ENCODE results near the gene KCNMA1. TPM values are rescaled to one million over a fixed set of nuclear protein-coding genes. Genes with fewer than 3 reads are reported as not detected.
A peak's percentile ranks its signal among the peaks of the same experiment; 100 is the strongest.

KCNMA1 gene
- total and polyA plus RNA-seq, 7 donors = 15.3 to 427 (median 256) TPM

DNA sequence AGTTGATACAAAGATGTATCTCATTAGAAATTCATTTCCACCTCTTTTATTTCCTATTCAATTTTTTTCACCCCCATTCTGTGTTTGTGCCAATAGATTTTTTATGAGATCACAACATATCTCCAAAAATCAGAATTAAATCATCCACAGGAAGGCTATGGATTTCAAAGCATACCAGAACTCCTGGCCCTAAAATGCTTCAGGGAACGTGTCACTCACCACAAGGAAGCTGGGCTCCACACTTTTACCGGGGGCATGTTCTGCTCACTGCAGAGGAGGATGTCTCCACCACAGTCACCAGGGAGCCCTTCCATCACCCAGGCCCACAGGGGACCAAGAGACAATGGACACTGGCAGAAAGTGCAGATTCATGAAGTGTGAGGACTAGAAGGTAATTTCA, 456.8 kb downstream of the KCNMA1 start:
- H3K4me1 ChIP-seq = peaks cover 0 to 52% (median 46%) of the 10 kb centered on the region in 4 donors
- no peak for DNase-seq
- H3K4me3 ChIP-seq = no peak overlapping the region
- peak overlapping the region; percentile 28 to 84 (median 72) for H3K27ac ChIP-seq
- TF ChIP-seq EP300 (IDR thresholded peaks at IDR 0.05) = no peak
- no peak for TF ChIP-seq POLR2AphosphoS5 (IDR thresholded peaks at IDR 0.05)
- TF ChIP-seq, protein P1, sequence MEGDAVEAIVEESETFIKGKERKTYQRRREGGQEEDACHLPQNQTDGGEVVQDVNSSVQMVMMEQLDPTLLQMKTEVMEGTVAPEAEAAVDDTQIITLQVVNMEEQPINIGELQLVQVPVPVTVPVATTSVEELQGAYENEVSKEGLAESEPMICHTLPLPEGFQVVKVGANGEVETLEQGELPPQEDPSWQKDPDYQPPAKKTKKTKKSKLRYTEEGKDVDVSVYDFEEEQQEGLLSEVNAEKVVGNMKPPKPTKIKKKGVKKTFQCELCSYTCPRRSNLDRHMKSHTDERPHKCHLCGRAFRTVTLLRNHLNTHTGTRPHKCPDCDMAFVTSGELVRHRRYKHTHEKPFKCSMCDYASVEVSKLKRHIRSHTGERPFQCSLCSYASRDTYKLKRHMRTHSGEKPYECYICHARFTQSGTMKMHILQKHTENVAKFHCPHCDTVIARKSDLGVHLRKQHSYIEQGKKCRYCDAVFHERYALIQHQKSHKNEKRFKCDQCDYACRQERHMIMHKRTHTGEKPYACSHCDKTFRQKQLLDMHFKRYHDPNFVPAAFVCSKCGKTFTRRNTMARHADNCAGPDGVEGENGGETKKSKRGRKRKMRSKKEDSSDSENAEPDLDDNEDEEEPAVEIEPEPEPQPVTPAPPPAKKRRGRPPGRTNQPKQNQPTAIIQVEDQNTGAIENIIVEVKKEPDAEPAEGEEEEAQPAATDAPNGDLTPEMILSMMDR (IDR thresholded peaks at IDR 0.05) = no peak
- TF ChIP-seq POLR2A (IDR thresholded peaks at IDR 0.05) = no peak
- H3K36me3 ChIP-seq = no peaks in the 10 kb centered on the region
- H3K27me3 ChIP-seq = no peaks in the 10 kb centered on the region
- intact Hi-C loops (cut with DNase I) = no loop called here
- no peaks in the 10 kb centered on the region for H3K9me3 ChIP-seq
- 85 to 87% methylated on average over 2 of the region's 2 CpGs for WGBS, 2 donors

DNA sequence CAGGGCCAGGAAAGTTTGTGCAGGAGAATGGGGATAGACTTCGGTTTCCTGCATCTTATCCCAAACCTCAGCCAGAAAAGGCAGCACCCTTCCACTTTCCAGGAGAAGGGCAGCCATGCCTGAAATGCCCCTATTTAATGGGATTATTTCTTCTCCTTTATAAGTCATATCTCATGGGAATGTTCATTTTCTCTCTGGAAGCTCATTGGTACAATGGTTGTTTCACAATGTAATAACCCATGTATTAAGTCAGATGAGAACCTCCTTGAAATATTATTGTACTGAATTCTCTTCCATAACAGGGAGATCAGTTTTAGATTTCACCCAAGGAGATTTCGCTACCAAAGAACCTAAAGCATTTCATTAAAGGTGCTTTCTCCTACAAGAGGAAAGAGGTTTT, 457.5 kb downstream of the KCNMA1 start:
- Histone ChIP-seq H3K27ac (peak overlapping the region; percentile 55 to 84 (median 72)), H3K9me3 (no peaks in the 10 kb centered on the region), H3K4me1 (peaks cover 0 to 59% (median 47%) of the 10 kb centered on the region in 4 donors), H3K4me3 (no peak overlapping the region), H3K27me3 (no peaks in the 10 kb centered on the region), H3K36me3 (no peaks in the 10 kb centered on the region)
- TF ChIP-seq, protein P1 (IDR thresholded peaks at IDR 0.05) = no peak
- TF ChIP-seq POLR2AphosphoS5 (IDR thresholded peaks at IDR 0.05) = no peak
- TF ChIP-seq POLR2A (IDR thresholded peaks at IDR 0.05) = no peak
- no peak for TF ChIP-seq EP300 (IDR thresholded peaks at IDR 0.05)
- WGBS, 2 donors = 92 to 95% methylated on average over 2 of the region's 2 CpGs
- intact Hi-C loops (cut with DNase I) = no loop called here
- no peak for DNase-seq

DNA sequence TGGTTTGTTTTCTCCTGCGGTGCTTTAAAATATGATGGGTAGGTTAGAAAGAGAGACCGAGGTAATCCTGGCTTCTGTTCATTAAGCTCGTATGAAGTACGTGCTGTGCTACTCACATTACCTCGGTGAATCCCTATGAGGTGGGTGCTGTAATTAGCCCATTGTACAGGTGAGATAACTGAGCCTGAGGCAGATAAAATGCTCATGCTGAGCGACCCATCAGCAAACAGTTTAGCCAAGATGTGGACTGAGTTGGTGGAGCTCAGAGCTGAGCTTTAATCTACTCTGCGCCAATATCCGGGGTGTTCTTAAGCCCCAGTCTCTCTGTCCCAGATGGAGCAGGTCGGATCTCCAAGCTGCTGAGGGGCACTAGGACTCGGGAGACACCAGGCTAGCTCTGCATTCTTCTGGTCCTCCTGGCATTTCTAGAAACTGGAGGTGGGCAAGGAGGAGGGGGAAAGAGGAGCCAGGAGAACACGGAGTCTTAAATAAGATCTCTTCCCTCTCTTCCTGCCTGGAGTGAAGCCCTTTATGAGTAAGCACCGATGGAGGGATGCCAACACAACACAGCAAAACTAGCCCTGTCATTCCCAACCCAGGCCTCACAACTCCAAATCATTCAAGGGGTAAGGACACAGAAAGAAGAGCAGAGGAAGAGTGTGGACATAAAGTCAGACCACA, 458.5 kb downstream of the KCNMA1 start:
- H3K27me3 ChIP-seq = no peaks in the 10 kb centered on the region

DNA sequence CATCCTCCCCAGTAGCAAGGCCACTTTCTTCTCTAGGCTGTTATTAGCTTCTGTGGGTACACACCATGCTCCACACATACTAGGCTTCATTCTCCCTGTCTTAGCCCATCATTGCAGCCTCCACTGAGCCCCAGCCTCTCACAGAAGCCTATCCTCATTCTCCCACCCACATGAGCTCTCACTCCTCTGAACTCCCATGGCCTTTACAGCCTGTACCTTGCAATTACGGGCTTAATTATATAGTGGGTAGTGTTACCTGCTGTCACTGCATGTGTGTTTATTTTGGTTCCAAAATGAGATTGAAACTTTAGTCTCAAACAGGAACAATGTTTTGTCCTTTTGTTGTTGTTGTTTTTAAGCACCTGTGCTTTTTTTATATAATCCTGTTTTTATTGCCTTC, 460.0 kb downstream of the KCNMA1 start:
- H3K27ac ChIP-seq = peak overlapping the region in 3 of 4 donors; percentile 55 to 84 (median 82)
- H3K4me1 ChIP-seq = peaks cover 0 to 59% (median 55%) of the 10 kb centered on the region in 4 donors

More for the DNA sequence above, 458.5 kb downstream of the KCNMA1 start:
- H3K4me3 ChIP-seq = no peak overlapping the region
- intact Hi-C loops (cut with DNase I) = loop anchor here (5.0 kb wide), 2 partner anchors 193 to 413 kb away; no protein-coding TSS in a partner anchor
- no peaks in the 10 kb centered on the region for H3K36me3 ChIP-seq
- H3K4me1 ChIP-seq = peaks cover 0 to 68% (median 56%) of the 10 kb centered on the region in 4 donors
- no peaks in the 10 kb centered on the region for H3K9me3 ChIP-seq
- WGBS, 2 donors = 75 to 80% methylated on average over 12 of the region's 12 CpGs
- peak; percentile 87 for DNase-seq
- peak overlapping the region; percentile 55 to 84 (median 72) for H3K27ac ChIP-seq
- TF ChIP-seq POLR2AphosphoS5 (IDR thresholded peaks at IDR 0.05) = peak; percentile 6 to 47 (median 24)
- TF ChIP-seq POLR2A (IDR thresholded peaks at IDR 0.05) = no peak

DNA sequence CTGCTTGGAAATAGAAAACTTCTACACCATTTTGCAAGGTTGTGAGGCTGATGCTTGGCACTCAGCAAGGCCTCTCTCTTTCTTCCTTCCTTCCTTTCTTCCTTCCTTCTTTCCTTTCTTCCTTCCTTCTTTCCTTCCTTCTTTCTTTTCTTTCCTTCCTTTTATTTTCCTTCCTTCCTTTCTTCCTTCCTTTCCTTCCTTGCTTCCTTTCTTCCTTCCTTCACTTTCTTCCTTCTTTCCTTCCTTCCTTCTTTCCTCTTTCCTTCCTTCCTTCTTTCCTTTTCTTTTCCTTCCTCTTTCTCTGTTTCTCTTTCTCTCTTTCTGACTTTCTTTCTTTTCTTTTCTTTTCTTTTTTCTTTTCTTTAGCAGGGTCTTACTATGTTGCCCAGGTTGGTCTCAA, 460.4 kb downstream of the KCNMA1 start:
- Histone ChIP-seq H3K36me3 (no peaks in the 10 kb centered on the region), H3K4me1 (peaks cover 0 to 59% (median 53%) of the 10 kb centered on the region in 4 donors), H3K27ac (peak overlapping the region in 3 of 4 donors; percentile 69 to 84 (median 82)), H3K4me3 (no peak overlapping the region), H3K27me3 (no peaks in the 10 kb centered on the region), H3K9me3 (no peaks in the 10 kb centered on the region)
- no peak for TF ChIP-seq EP300 (IDR thresholded peaks at IDR 0.05)
- no peak for TF ChIP-seq POLR2A (IDR thresholded peaks at IDR 0.05)
- TF ChIP-seq, protein P1 (IDR thresholded peaks at IDR 0.05) = no peak
- TF ChIP-seq POLR2AphosphoS5 (IDR thresholded peaks at IDR 0.05) = no peak
- no peak for DNase-seq
- intact Hi-C loops (cut with DNase I) = loop anchor here (5.0 kb wide), 2 partner anchors 195 to 415 kb away; no protein-coding TSS in a partner anchor

More for the DNA sequence above, 460.0 kb downstream of the KCNMA1 start:
- TF ChIP-seq EP300 (IDR thresholded peaks at IDR 0.05) (no peak), POLR2A (IDR thresholded peaks at IDR 0.05) (no peak), POLR2AphosphoS5 (IDR thresholded peaks at IDR 0.05) (no peak)
- TF ChIP-seq, protein P1 (IDR thresholded peaks at IDR 0.05) = no peak
- Histone ChIP-seq H3K9me3 (no peaks in the 10 kb centered on the region), H3K27me3 (no peaks in the 10 kb centered on the region), H3K36me3 (no peaks in the 10 kb centered on the region), H3K4me3 (no peak overlapping the region)
- WGBS, 2 donors = 69 to 84% methylated on average over 1 of the region's 1 CpG
- DNase-seq = no peak
- intact Hi-C loops (cut with DNase I) = loop anchor here (5.0 kb wide), 2 partner anchors 195 to 415 kb away; no protein-coding TSS in a partner anchor
